GM19193 (cell line): Measurements from ENCODE around the gene VSTM2B.

Experiments used
- POLR2A ChIP-seq: IDR thresholded peaks from 4 replicates; pipeline ENCODE4 v1.6.1; 2011; ENCODE audit not compliant: insufficient read depth, insufficient read length; ENCODE audit errors: extremely low read depth

VSTM2B gene

DNA sequence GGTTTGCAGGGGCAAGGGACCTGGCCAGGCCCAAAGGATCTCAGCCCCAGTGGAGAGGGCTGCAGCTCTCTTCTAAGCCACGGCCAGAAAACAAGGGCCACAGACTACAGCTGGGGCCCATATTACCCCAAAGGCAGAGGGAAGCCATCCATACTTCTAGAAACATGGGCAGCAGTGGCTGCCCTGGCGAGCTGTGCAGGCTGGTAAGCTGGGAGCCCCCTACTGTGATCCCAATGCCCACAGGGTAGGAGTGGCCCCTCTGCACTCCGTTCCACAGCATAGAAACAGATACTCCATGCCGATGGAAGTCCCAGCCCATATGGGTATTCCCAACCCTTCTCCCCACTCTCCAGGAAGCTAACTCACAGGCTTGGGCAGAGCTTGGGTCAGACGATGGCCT lies 25.1 kb downstream of the VSTM2B start:
- no peak for TF ChIP-seq POLR2A

DNA sequence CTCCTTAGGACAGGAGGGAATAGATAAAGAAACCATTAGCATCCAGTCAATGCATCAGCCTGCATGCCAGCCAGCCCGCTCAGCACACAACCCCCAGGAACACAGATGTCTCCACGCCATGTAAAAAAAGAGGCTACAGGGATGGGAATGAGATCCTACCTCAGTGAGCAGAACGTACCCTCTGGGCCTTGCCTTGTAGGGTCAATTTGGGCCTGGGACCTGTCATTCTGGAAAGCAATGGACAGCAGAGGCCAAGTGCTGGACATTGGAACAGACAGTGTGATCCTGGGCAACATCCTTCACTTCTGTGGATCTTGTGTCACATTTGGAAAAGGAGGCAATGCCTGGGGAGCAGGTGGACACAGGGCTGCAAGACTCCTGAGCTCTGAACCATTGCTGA lies 26.0 kb downstream of the VSTM2B start:
- TF ChIP-seq POLR2A: no peak

DNA sequence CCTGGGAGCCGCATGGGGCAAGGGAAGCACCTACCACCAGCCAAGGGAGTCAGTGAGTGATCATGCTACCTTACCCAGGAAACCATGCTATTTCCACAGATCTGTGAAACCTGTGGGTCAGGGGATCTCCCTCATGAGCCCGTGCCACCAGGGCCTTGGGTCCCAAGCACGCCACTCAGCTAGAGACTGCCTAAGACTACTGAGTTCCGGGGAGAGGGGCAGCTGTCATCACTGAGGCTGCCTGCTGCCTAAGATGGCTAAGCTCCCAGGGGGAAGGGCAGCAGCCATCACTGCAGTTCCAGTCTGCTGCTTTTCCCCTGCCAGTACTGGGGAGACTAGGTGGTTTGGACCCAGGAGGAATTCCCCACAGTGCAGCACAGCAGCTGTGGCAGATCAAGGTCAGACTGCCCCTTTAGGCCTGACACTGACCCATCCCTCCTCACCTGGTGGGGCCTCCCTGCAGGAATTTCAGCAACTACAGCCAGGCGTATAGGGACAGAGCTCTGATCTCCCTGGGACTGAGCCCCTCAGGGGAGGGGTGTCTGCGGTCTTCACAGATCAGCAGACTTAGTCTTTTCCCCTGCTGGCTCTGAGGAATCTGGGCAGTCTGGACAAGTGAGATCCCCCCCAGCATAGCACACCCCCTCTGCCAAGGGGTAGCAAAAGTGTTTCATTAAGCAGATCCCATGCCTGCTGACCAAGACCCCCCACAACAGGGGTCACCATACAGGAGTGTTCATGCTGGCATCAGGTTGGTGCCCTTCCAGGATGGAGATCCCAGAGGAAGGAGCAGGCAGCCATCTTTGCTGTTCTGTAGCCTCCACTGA lies 26.9 kb downstream of the VSTM2B start:
- TF ChIP-seq POLR2A: no peak

DNA sequence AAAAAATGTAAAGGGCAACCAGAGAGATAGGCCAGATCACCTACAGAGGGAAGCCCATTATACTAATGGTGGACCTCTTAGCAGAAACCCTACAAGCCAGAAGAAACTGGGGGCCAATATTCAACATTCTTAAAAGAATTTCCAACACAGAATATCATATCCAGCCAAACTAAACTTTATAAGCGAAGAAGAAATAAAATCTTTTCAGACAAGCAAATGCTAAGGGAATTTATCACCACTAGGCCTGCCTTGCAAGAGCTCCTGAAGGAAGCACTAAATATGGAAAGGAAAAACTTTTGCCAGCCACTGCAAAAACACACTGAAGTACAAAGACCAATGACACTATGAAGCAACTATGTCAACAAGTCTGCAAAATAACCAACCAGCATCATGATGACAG lies 28.4 kb downstream of the VSTM2B start:
- no peak for TF ChIP-seq POLR2A

DNA sequence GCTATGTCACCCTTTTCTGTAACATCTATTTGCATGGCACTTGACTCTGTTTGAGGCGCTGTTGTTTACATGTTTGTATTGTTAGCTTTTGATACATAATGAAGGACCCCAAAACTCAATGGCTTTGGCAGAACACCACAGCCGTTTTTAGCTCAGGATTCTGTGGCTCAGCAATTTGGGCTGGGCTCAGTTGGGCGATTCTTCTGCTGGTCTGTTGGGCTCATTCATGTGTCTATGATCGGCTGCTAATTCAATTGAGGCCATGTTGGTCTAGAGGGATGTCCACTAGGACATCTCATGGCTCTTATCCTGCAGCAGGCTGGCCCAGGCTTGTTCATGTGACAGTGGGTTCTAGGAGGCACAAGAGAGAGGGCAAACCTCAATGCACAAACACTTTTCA lies 33.9 kb downstream of the VSTM2B start:
- no peak for TF ChIP-seq POLR2A

DNA sequence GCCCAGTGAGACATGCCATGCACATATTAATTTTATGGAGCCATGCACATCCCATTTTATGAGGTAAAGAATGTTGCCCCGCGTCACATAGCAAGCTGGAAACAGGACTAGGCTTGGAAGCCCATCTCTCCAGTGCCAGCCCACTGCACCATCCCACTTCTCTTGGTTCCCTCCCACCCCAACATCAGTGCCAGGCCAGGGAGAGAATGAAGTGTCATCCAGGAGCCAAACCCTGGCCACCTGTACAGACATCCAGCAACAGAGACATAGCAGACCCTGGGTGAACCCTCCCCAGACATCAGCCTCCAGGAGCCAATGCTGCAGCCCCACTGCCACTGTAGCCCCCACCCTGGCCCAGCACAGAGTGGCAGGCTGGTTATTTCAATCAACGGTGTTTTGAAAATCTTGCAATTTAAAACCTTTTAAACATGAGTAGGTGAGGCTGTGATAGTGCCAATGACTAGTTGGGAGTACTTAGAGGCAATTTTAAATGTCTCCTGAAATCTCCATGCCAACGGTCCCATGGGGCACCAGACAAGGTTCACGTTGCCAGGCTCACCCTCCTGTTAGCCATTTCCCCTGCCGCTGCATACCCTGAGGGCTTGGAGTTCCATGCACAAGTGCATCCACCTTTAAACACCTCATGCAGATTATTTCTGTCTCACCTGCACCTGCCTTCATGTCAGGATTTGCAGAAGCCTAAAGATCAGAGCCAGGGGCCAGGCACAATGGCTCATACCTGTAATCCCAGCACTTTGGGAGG lies 34.7 kb downstream of the VSTM2B start:
- TF ChIP-seq POLR2A: no peak

DNA sequence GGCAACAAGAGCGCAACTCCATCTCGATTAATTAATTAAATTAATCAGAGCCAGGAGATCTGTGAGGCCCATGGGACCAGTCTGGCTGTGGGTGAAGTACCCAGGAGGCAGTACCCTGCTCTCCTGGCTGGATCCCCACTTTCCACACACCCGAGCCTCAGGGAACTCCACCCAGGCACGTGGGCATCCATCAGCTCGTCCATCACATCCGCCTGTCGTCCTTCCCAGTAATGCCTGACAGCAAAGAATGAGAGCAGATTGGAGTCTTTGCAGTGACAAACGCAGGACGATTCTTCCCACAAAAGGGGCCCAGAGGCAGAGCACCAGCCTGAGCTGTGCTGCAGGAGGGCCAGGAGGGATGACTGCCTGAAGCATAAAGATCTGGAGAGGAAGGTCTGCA lies 35.8 kb downstream of the VSTM2B start:
- TF ChIP-seq POLR2A: no peak

DNA sequence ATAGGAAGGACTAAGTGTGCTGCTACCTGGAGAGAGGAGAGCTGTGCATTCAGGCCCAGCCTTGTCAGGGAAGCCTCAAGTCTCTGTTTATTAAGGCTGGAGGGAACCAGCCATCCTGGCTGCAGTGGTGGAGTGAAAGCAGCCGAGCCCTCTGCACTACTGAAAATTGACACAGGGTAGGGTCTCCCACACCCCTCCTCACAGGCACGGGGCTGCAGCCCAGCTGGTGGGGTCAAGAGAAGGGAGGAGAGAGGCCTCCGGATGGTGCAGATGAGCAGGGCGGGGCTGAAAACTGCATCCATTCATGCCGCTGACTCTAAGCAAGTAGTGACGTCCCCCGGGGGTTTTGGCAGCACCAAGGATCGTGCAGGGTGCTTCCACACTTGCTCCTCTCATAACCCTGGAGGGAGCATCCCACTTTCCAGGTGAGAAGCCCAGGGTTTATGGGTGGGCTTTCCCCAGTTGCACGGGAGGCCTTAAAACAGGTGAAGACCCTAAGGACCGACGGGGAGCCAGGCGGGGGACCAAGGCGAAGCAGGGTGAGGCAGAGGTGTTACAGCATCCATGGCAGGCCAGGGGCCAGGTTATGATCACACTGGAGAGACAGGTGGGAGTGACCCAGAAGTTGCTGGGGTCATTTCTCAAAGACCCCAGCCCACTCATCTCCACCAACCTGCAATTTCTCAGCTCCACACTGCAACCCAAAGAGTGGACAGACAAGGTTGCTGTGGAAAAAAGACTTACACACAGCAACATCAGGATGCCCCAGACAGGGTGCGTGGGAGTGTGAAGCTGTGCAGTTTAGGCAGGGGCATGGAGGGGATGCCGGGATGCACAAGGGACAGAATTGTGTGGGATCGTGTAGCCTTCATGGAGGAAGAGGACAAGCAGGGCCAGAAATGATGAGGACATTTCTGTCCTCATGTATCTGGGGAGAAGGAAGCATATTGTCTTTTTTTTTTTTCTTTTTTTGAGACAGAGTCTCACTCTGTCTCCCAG lies 36.8 kb downstream of the VSTM2B start:
- no peak for TF ChIP-seq POLR2A

DNA sequence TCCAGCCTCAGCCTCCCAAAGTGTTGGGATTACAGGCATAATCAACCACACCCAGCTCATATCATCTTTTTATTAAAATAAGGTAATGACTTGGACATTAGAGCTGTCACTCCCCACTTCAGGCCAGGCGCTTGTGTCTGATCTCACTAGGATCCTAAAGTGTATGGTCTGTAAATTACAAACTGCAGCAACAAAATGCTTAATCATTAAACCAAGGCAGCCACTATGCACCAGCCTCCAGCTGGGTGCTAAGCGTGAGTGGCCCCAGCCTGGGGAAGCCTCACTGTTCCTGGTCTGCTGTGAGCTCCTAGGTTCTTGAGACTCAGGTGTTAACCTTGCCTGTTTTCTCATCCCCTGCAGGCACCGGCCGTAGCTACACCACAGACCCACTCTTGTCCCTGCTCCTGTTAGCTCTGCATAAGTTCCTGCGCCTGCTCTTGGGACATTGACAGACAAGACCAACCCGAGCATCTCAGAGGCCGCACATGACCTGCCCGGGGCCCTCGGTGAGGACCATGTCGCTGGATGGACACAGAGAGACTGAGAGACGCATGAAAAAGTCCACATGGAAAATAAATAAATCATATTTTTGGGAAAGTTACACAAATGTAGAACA lies 37.8 kb downstream of the VSTM2B start:
- no peak for TF ChIP-seq POLR2A

DNA sequence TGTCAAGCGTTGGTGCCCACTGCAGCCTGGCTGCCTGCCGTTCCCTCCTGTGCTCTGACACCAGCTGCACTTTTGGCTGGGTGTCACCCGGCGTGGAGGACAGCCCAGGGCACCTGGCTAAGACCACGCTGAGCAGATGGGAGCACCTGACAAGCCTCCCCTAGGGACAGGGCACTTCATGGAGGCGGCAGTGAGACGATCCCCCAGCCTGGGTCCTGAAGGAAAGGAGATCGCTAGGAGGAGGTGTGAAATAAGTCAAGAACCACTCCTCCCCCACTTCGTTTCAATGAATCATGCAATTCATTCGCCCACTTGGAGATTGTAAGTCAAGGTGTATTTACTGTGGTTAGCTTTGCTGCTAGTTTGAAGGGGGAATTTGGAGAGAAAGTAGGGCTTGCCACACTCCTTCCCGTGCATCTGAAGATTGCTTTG lies 38.8 kb downstream of the VSTM2B start:
- TF ChIP-seq POLR2A: no peak

DNA sequence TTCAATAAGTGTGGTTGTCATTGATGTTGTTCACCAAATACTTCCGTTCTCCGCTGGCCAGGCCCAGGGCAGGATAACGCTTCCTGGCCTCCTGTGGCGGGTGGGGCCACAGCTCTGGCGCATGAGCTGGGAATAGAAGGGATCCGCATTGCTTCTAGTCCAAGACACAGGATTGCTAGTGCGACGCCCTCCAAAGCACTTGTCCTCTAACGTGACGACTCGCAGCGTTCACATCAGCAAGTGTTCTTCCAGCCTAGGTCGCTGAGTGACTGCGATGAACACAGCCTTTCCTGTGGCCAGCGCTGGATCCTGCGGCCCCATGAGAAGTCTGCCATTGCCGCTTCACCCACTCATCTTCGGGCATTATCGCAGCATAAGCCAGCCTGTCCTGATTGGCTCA lies 39.4 kb downstream of the VSTM2B start:
- TF ChIP-seq POLR2A: no peak

DNA sequence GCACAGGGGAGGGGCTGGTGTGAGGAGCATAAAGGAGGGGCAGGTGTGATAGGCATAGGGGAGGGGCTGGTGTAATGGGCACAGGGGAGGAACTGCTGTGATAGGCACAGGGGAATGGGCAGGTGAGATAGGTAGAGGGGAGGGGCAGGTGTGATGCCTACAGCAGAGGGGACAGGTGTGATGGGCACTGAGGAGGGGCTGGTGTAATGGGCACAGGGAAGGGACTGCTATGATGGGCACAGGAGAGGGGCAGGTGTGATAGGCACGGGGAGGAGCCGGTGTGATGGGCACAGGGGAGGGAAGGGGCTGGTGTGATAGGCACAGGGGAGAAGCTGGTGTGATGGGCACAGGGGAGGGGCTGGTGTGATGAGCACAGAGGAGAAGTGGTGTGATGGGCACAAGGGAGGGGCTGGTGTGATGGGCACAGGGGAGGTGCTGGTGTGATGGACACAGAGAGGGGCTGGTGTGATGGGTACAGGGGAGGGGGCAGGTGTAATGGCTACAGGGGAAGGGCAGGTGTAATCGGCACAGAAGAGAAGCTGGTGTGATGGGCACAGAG lies 40.8 kb downstream of the VSTM2B start:
- TF ChIP-seq POLR2A: no peak

DNA sequence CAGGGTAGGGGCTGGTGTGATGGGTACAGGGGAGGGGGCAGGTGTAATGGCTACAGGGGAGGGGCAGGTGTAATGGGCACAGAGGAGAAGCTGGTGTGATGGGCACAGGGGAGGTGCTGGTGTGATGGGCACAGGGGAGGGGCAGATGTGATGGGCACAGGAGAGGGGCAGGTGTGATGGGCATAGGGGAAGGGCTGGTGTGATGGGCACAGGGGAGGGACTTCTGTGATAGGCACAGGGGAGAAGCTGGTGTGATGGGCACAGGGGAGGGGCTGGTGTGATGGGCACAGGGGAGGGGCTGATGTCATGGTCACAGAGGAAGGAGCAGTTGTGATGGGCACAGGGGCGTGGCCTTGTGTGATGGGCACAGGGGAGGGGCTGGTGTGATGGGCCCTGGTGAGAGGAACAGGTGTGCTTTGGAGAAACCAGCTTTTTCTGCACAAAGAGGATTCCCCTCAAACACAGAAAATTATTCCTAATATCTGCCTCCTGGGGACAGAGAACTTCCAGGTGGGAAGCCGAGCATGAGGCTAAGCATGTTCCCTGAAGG lies 41.6 kb downstream of the VSTM2B start:
- TF ChIP-seq POLR2A: no peak
